HG03135 (cell line): ENCODE results near the gene LRRC27.
A peak's percentile ranks its signal among the peaks of the same experiment; 100 is the strongest.
"Not testable (repeated sequence)": the region's sequence is repeated elsewhere in the genome, so short reads cannot be mapped to it uniquely, and the experiment has no call there.

Experiments used
- ATAC-seq: cut with Tn5 transposase; IDR thresholded peaks from one replicate; pipeline ENCODE4 v1.9.1; 2021; ENCODE audit warnings: mild to moderate bottlenecking, moderate library complexity; ENCODE audit not compliant: unreplicated experiment

Gene LRRC27

GRCh38 chr10:132313865-132314264 is 18.1 kb upstream of the LRRC27 start:
- no peak for ATAC-seq

- no peak for ATAC-seq
These were observed 17.7 kb upstream of the LRRC27 start for GRCh38 chr10:132314336-132314735.

GRCh38 chr10:132314881-132315280 is 17.1 kb upstream of the LRRC27 start:
- ATAC-seq, result not testable (repeated sequence)

- ATAC-seq, result no peak
These were observed 15.9 kb upstream of the LRRC27 start for GRCh38 chr10:132316133-132316532.

- ATAC-seq, result not testable (repeated sequence)
These were observed 14.5 kb upstream of the LRRC27 start for GRCh38 chr10:132317477-132317876.

- peak; percentile 99 for ATAC-seq
These were observed 11.9 kb upstream of the LRRC27 start for GRCh38 chr10:132319853-132320653.

GRCh38 chr10:132320654-132321469 is 11.1 kb upstream of the LRRC27 start:
- ATAC-seq, result no peak

GRCh38 chr10:132321726-132322125 is 10.3 kb upstream of the LRRC27 start:
- no peak for ATAC-seq

GRCh38 chr10:132322586-132323048 is 9.4 kb upstream of the LRRC27 start:
- ATAC-seq, result no peak

GRCh38 chr10:132324186-132324585 is 7.8 kb upstream of the LRRC27 start:
- no peak for ATAC-seq

- ATAC-seq, result no peak
These were observed 5.6 kb upstream of the LRRC27 start for GRCh38 chr10:132326344-132326889.

GRCh38 chr10:132326925-132327324 is 5.1 kb upstream of the LRRC27 start:
- ATAC-seq, result no peak

GRCh38 chr10:132328106-132328505 is 3.9 kb upstream of the LRRC27 start:
- no peak for ATAC-seq

GRCh38 chr10:132328738-132329137 is 3.3 kb upstream of the LRRC27 start:
- no peak for ATAC-seq

- no peak for ATAC-seq
These were observed 2.2 kb upstream of the LRRC27 start for GRCh38 chr10:132329565-132330485.

- ATAC-seq, result no peak
These were observed 1.5 kb upstream of the LRRC27 start for GRCh38 chr10:132330486-132330833.

GRCh38 chr10:132332433-132332754 is 401 bp downstream of the LRRC27 start:
- ATAC-seq, result peak; percentile 37

- ATAC-seq, result no peak
These were observed 1.4 kb downstream of the LRRC27 start for GRCh38 chr10:132333386-132333785.

- no peak for ATAC-seq
These were observed 2.7 kb downstream of the LRRC27 start for GRCh38 chr10:132334631-132335188.
